Loucy (cell line): Measurements from ENCODE around the gene CD101.

Experiments used
- H2AFZ ChIP-seq: fragments of 200-600 bp; sonication (generic); 2 replicates; pipeline ENCODE4 v1.6.0; 2016; ENCODE audit warnings: antibody characterized with exemption, mild to moderate bottlenecking, low read length, moderate library complexity
- H3F3A ChIP-seq: fragments of 200-600 bp; 2 replicates; pipeline ENCODE4 v1.6.0; 2016; ENCODE audit warnings: antibody characterized with exemption, low read depth, mild to moderate bottlenecking
- H3K27me3 ChIP-seq: fragments of 200-600 bp; sonication (generic); 2 replicates; pipeline ENCODE4 v1.6.1; 2014; ENCODE audit warnings: low read length, mild to moderate bottlenecking; ENCODE audit not compliant: insufficient read depth, poor library complexity, severe bottlenecking
- H3K36me3 ChIP-seq: fragments of 200-600 bp; sonication (generic); 2 replicates; pipeline ENCODE4 v1.6.1; 2016; ENCODE audit warnings: low read length; ENCODE audit not compliant: insufficient read depth
- H3K4me1 ChIP-seq: fragments of 200-600 bp; sonication (generic); 2 replicates; pipeline ENCODE4 v1.5.1; 2014; ENCODE audit warnings: low read length, mild to moderate bottlenecking; ENCODE audit not compliant: insufficient read depth, poor library complexity, severe bottlenecking
- H3K4me2 ChIP-seq: fragments of 200-600 bp; sonication (generic); 2 replicates; pipeline ENCODE4 v1.6.0; 2014; ENCODE audit warnings: antibody characterized with exemption, low read length, low read depth, mild to moderate bottlenecking; ENCODE audit not compliant: poor library complexity, severe bottlenecking
- H3K4me3 ChIP-seq: fragments of 200-600 bp; sonication (generic); 2 replicates; pipeline ENCODE4 v1.5.1; 2014; ENCODE audit warnings: low read length, mild to moderate bottlenecking, mixed read lengths; ENCODE audit not compliant: poor library complexity, severe bottlenecking
- H3K79me2 ChIP-seq: fragments of 200-600 bp; sonication (generic); 2 replicates; pipeline ENCODE4 v1.6.1; 2014; ENCODE audit warnings: low read length; ENCODE audit not compliant: insufficient read depth
- H3K9ac ChIP-seq: fragments of 200-600 bp; sonication (generic); 2 replicates; pipeline ENCODE4 v1.6.0; 2014; ENCODE audit warnings: mild to moderate bottlenecking, low read depth, low read length, moderate library complexity; ENCODE audit not compliant: poor library complexity, severe bottlenecking
- H3K9me2 ChIP-seq: fragments of 200-600 bp; sonication (generic); replicated peaks from 2 replicates; pipeline ENCODE4 v1.6.1; 2016; ENCODE audit warnings: low read depth, low read length, mixed read lengths
- H3K9me3 ChIP-seq: fragments of 200-600 bp; sonication (generic); 2 replicates; pipeline ENCODE4 v1.6.1; 2014; ENCODE audit warnings: mild to moderate bottlenecking, antibody characterized with exemption, low read length, low read depth; ENCODE audit not compliant: insufficient read depth
- H4K20me1 ChIP-seq: fragments of 200-600 bp; sonication (generic); 2 replicates; pipeline ENCODE4 v1.6.0; 2014; ENCODE audit warnings: antibody characterized with exemption, low read length, mild to moderate bottlenecking; ENCODE audit not compliant: insufficient read depth, poor library complexity, severe bottlenecking
- CTCF ChIP-seq: fragments of 200-600 bp; sonication (generic); conservative IDR thresholded peaks from 2 replicates; pipeline ENCODE4 v1.5.1; 2014; ENCODE audit warnings: mild to moderate bottlenecking, antibody characterized with exemption, low read length
- EZH2phosphoT487 ChIP-seq: fragments of 200-600 bp; IDR thresholded peaks from 2 replicates; pipeline ENCODE4 v1.6.1; 2018; ENCODE audit warnings: antibody characterized with exemption, mild to moderate bottlenecking, moderate library complexity, borderline replicate concordance

CD101 gene

GRCh38 chr1:116994411-116994810 is 7.1 kb upstream of the CD101 start:
- Histone ChIP-seq H4K20me1 (no peaks in the 10 kb centered on the region), H3K4me1 (peaks cover 7% of the 10 kb centered on the region), H3K9me3 (no peaks in the 10 kb centered on the region), H3K9ac (no peak overlapping the region), H3K36me3 (no peaks in the 10 kb centered on the region), H3K27me3 (no peaks in the 10 kb centered on the region), H3K9me2 (no peaks in the 10 kb centered on the region), H3K4me2 (no peak overlapping the region), H2AFZ (no peak overlapping the region), H3F3A (no peaks in the 10 kb centered on the region), H3K4me3 (no peak overlapping the region), H3K79me2 (no peaks in the 10 kb centered on the region)
- TF ChIP-seq CTCF: no peak
- no peak for TF ChIP-seq EZH2phosphoT487

- Histone ChIP-seq H3K9me3 (no peaks in the 10 kb centered on the region), H3K4me3 (no peak overlapping the region), H3K4me2 (no peak overlapping the region), H3K79me2 (no peaks in the 10 kb centered on the region), H3F3A (no peaks in the 10 kb centered on the region), H3K27me3 (no peaks in the 10 kb centered on the region), H2AFZ (no peak overlapping the region), H3K36me3 (no peaks in the 10 kb centered on the region), H3K4me1 (no peaks in the 10 kb centered on the region), H3K9me2 (no peaks in the 10 kb centered on the region), H3K9ac (no peak overlapping the region), H4K20me1 (no peaks in the 10 kb centered on the region)
- no peak for TF ChIP-seq CTCF
- TF ChIP-seq EZH2phosphoT487: no peak
These were observed 4.5 kb upstream of the CD101 start for GRCh38 chr1:116997066-116997465.

GRCh38 chr1:116997636-116998035 is 3.9 kb upstream of the CD101 start:
- H3K4me2 ChIP-seq: no peak overlapping the region
- no peak overlapping the region for H3K4me3 ChIP-seq

More at GRCh38 chr1:116997636-116998035, 3.9 kb upstream of the CD101 start:
- Histone ChIP-seq H4K20me1 (no peaks in the 10 kb centered on the region), H3K9ac (no peak overlapping the region), H3K9me3 (no peaks in the 10 kb centered on the region), H3K27me3 (no peaks in the 10 kb centered on the region), H3K9me2 (no peaks in the 10 kb centered on the region), H3K4me1 (no peaks in the 10 kb centered on the region), H3F3A (no peaks in the 10 kb centered on the region), H2AFZ (no peak overlapping the region), H3K36me3 (no peaks in the 10 kb centered on the region), H3K79me2 (no peaks in the 10 kb centered on the region)
- TF ChIP-seq EZH2phosphoT487 (no peak), CTCF (no peak)
